Panc1 (cell line): ENCODE data around the gene FXYD4. TPM values are rescaled to one million over a fixed set of nuclear protein-coding genes. Genes with fewer than 3 reads are reported as not detected.

ENCODE experiments used
- ATAC-seq: fragments of 200-7000 bp; cut with Tn5 transposase; 2 replicates; pipeline ENCODE4 v1.9.1; 2020; ENCODE audit warnings: mild to moderate bottlenecking, moderate library complexity
- BruUV-seq: library from RNA; stranded (reverse); fragments of 400-500 nt; replicated peaks from 2 replicates; lab custom pipeline; 2021; lab: Mats Ljungman, UMichigan
- CTCF ChIA-PET: fragments of 300-600 bp; sonication (Branson Sonifier 250); formaldehyde crosslinking; loops from one replicate; lab custom pipeline; 2022; ENCODE audit warnings: antibody characterized with exemption; lab: Charles Lee
- POLR2A ChIA-PET: fragments of 300-600 bp; sonication (Branson Sonifier 250); formaldehyde crosslinking; loops from one replicate; lab custom pipeline; 2022; ENCODE audit warnings: antibody characterized with exemption; lab: Charles Lee
- DNase-seq: peaks from one replicate; pipeline ENCODE4 v3.0.0-alpha.2; 2010; ENCODE audit warnings: low read depth, low spot score
- H3K27ac ChIP-seq: 2 replicates; pipeline ENCODE4 v1.5.1; 2011; ENCODE audit warnings: mild to moderate bottlenecking, low read length, inconsistent platforms
- H3K27me3 ChIP-seq: fragments of 200-500 bp; sonication (Bioruptor generic); 2 replicates; pipeline ENCODE4 v1.6.0; 2014; ENCODE audit warnings: low read length, inconsistent platforms; ENCODE audit not compliant: control insufficient read depth, insufficient read depth
- H3K36me3 ChIP-seq: fragments of 200-500 bp; sonication (Bioruptor generic); 2 replicates; pipeline ENCODE4 v1.5.1; 2014; ENCODE audit warnings: inconsistent platforms, mild to moderate bottlenecking, low read length, moderate library complexity; ENCODE audit not compliant: control insufficient read depth, insufficient read depth
- H3K4me1 ChIP-seq: 2 replicates; pipeline ENCODE4 v1.5.1; 2011; ENCODE audit warnings: inconsistent platforms, mild to moderate bottlenecking, low read length, moderate library complexity; ENCODE audit not compliant: control insufficient read depth, insufficient read depth
- H3K4me3 ChIP-seq, 2 experiments: 2 replicates each; pipeline ENCODE4 v1.5.1; 2011 to 2012; ENCODE audit warnings: low read depth in 2 of 2, low read length in 2 of 2, mild to moderate bottlenecking in 2 of 2, inconsistent platforms in 1 of 2, moderate library complexity in 1 of 2
- H3K9me3 ChIP-seq: fragments of 200-500 bp; sonication (Bioruptor generic); 2 replicates; pipeline ENCODE4 v1.5.1; 2014; ENCODE audit warnings: low read depth, mild to moderate bottlenecking, inconsistent platforms, low read length, moderate library complexity; ENCODE audit not compliant: control insufficient read depth, insufficient read depth
- POLR2AphosphoS5 ChIP-seq: IDR thresholded peaks from 2 replicates; pipeline ENCODE4 v1.6.1; 2012; ENCODE audit warnings: mild to moderate bottlenecking, low read depth, low read length, moderate library complexity
- SIN3A ChIP-seq: IDR thresholded peaks from 2 replicates; pipeline ENCODE4 v1.6.1; 2012; ENCODE audit warnings: low read depth, mild to moderate bottlenecking, low read length, moderate library complexity, borderline replicate concordance; ENCODE audit not compliant: insufficient read depth
- TCF7L2 ChIP-seq: IDR thresholded peaks from 2 replicates; pipeline ENCODE4 v1.6.1; 2011; ENCODE audit warnings: mild to moderate bottlenecking, low read depth, low read length, inconsistent platforms
- in situ Hi-C: cut with HindIII; loops from 2 replicates; pipeline ENCODE4 v1.10.0; 2016; ENCODE audit warnings: low sequenced_read_pairs, low pct_unique_long_range_greater_than_20kb
- intact Hi-C: fragments of 100-400 bp; cut with micrococcal nuclease; formaldehyde crosslinking; loops from one replicate; pipeline ENCODE4 v1.10.0; 2022; ENCODE audit not compliant: unreplicated experiment
- total RNA-seq: library from RNA; stranded (reverse); gene quantifications from one replicate; pipeline ENCODE4 v1.2.1, GENCODE V29; 2021; ENCODE audit not compliant: unreplicated experiment
- TF ChIP-seq, protein P1 (sequence below): fragments of 450-650 bp; IDR thresholded peaks from 2 replicates; pipeline ENCODE4 v1.5.1; 2017; ENCODE audit warnings: mild to moderate bottlenecking
- TF ChIP-seq, protein P2 (sequence below), 2 experiments: IDR thresholded peaks; 2 replicates each; pipeline ENCODE4 v1.6.1; 2011 to 2012; ENCODE audit warnings: low read depth in 2 of 2, control low read depth in 1 of 2, low read length in 1 of 2, mild to moderate bottlenecking in 1 of 2, moderate library complexity in 1 of 2; ENCODE audit not compliant: insufficient read depth in 1 of 2

FXYD4 gene
- total RNA-seq, 1 experiment from 2014 or later, result not detected

DNA sequence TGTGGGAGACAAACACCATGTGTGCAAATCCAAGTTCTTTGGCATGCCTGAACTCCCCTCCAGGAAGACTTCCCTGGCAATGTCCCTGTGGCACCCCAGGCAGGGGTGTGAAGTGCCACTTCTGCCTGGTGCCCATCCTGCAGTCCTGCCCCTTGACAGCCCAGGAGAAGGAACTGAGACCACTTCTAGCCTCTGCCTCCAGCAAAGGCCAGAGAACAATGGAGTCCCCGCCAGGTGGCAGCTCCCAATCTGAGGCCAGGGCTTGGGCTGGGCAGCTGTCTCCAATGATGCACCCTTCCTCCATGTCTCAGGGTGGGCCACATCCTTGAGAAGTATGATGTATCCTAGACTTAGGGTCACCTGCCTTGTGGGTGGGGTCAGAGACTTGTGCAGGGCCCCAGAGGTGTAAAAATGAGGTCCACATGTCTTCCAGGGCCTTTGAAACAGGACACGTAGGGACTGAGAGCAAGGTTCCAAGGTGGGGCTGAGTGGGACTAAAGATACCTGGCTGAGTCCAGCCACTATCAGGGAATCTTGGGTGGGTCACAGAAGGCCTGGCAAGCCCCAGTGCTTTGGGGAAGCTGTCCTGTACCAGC lies 5.5 kb downstream of the FXYD4 start:
- no TSS peak for BruUV-seq
- intact Hi-C loops, result no loop called here
- no peaks in the 10 kb centered on the region for H3K36me3 ChIP-seq
- TF ChIP-seq, protein P1, sequence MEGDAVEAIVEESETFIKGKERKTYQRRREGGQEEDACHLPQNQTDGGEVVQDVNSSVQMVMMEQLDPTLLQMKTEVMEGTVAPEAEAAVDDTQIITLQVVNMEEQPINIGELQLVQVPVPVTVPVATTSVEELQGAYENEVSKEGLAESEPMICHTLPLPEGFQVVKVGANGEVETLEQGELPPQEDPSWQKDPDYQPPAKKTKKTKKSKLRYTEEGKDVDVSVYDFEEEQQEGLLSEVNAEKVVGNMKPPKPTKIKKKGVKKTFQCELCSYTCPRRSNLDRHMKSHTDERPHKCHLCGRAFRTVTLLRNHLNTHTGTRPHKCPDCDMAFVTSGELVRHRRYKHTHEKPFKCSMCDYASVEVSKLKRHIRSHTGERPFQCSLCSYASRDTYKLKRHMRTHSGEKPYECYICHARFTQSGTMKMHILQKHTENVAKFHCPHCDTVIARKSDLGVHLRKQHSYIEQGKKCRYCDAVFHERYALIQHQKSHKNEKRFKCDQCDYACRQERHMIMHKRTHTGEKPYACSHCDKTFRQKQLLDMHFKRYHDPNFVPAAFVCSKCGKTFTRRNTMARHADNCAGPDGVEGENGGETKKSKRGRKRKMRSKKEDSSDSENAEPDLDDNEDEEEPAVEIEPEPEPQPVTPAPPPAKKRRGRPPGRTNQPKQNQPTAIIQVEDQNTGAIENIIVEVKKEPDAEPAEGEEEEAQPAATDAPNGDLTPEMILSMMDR, result no peak
- TF ChIP-seq, protein P2, sequence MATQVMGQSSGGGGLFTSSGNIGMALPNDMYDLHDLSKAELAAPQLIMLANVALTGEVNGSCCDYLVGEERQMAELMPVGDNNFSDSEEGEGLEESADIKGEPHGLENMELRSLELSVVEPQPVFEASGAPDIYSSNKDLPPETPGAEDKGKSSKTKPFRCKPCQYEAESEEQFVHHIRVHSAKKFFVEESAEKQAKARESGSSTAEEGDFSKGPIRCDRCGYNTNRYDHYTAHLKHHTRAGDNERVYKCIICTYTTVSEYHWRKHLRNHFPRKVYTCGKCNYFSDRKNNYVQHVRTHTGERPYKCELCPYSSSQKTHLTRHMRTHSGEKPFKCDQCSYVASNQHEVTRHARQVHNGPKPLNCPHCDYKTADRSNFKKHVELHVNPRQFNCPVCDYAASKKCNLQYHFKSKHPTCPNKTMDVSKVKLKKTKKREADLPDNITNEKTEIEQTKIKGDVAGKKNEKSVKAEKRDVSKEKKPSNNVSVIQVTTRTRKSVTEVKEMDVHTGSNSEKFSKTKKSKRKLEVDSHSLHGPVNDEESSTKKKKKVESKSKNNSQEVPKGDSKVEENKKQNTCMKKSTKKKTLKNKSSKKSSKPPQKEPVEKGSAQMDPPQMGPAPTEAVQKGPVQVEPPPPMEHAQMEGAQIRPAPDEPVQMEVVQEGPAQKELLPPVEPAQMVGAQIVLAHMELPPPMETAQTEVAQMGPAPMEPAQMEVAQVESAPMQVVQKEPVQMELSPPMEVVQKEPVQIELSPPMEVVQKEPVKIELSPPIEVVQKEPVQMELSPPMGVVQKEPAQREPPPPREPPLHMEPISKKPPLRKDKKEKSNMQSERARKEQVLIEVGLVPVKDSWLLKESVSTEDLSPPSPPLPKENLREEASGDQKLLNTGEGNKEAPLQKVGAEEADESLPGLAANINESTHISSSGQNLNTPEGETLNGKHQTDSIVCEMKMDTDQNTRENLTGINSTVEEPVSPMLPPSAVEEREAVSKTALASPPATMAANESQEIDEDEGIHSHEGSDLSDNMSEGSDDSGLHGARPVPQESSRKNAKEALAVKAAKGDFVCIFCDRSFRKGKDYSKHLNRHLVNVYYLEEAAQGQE (IDR thresholded peaks at IDR 0.05; ENCODE audit: insufficient read depth in 1 of 2, low read depth in 2 of 2, low read length in 1 of 2), result no peak
- TF ChIP-seq TCF7L2, result no peak
- no peak for TF ChIP-seq POLR2AphosphoS5
- TF ChIP-seq SIN3A, result no peak
- no peak overlapping the region for H3K27ac ChIP-seq
- ChIA-PET POLR2A (no interaction called here), CTCF (no interaction called here)
- no peaks in the 10 kb centered on the region for H3K27me3 ChIP-seq
- DNase-seq (no peak), ATAC-seq (no peak; the same call in 1 of the 2 replicates)
- no peaks in the 10 kb centered on the region; the same call in 1 of the 2 replicates for H3K4me1 ChIP-seq
- no peak overlapping the region for H3K4me3 ChIP-seq
- no peaks in the 10 kb centered on the region for H3K9me3 ChIP-seq
- in situ Hi-C loops, result no loop called here

DNA sequence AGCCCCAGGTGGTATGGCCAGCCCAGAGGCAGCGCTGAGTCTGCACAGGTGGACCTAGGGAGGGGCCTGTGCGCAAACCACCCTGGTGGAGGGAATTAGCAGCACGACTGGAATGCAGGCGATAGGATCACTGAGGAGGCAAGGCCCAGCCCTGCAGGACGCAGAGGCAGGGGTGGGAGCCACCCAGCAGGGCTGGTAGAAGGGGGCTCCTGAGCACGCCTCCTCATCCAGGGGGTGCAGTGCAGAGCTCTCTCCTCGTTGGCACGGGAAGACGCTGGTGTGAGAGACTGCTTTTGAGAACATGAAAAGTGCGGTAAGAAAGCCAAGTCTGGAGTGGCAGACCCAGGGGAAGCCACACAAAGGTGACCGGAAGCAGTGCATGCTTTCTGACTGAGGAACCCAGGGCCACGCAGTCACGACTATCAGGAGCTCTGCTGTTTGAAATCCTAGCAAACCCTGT lies 6.0 kb downstream of the FXYD4 start:
- intact Hi-C loops, result no loop called here
- peak; percentile 55; the same call in 1 of the 2 replicates for ATAC-seq
- no peaks in the 10 kb centered on the region for H3K27me3 ChIP-seq
- TF ChIP-seq SIN3A (no peak), TCF7L2 (no peak)
- no peaks in the 10 kb centered on the region for H3K9me3 ChIP-seq
- ChIA-PET POLR2A (no interaction called here), CTCF (interaction anchor here (0.5 kb wide), 1 partner anchor 23 kb away, joined by 12 read pairs; no protein-coding TSS in a partner anchor)
- H3K27ac ChIP-seq, result no peak overlapping the region
- no peaks in the 10 kb centered on the region for H3K36me3 ChIP-seq
- in situ Hi-C loops, result no loop called here
- no TSS peak for BruUV-seq
- H3K4me1 ChIP-seq, result no peaks in the 10 kb centered on the region; the same call in 1 of the 2 replicates
- H3K4me3 ChIP-seq, result no peak overlapping the region
- no peak for DNase-seq

DNA sequence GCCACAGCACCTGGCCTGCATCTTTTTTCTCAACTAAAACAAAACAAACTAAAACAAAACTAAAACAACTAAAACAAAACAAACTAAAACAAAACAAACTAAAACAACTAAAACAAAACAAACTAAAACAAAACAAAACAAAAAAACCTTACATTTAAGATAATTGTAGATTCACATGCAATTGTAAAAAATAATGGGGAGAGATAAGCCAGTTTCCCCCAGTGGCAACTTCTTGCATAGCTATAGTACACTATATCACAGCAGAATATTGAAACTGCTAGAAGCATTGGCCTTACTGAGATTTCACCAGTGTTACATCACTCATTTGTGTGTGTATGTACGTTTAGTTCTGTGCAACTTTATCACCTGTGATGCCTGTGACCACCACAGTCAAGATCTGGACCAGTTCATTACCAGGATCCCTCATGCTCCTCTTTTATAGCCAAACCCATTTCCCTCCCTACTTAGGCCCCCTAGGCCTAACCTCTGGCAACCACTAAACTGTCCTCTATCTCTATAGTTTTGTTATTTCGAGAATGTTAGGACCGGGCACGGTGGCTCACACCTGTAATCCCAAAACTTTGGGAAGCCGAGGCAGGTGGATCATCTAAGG lies 9.3 kb downstream of the FXYD4 start:
- DNase-seq (no peak), ATAC-seq (0 out of 2 replicates have a peak, but pooled peaks have one; percentile 36)
- no peak overlapping the region for H3K4me3 ChIP-seq
- no TSS peak for BruUV-seq
- in situ Hi-C loops (no loop called here), intact Hi-C loops (no loop called here)
- peaks cover 2% of the 10 kb centered on the region for H3K36me3 ChIP-seq
- H3K9me3 ChIP-seq, result no peaks in the 10 kb centered on the region
- TF ChIP-seq TCF7L2, result no peak
- TF ChIP-seq POLR2AphosphoS5, result no peak
- TF ChIP-seq, protein P2 (IDR thresholded peaks at IDR 0.05; ENCODE audit: insufficient read depth in 1 of 2, low read depth in 2 of 2, low read length in 1 of 2), result no peak
- TF ChIP-seq, protein P1, result no peak
- TF ChIP-seq SIN3A, result no peak
- CTCF ChIA-PET, result interaction anchor here (0.5 kb wide), 1 partner anchor 82 kb away, joined by 3 read pairs; no protein-coding TSS in a partner anchor
- no peaks in the 10 kb centered on the region for H3K27me3 ChIP-seq
- peak overlapping the region; percentile 67; the same call in 1 of the 2 replicates for H3K27ac ChIP-seq
- POLR2A ChIA-PET, result interaction anchor here (0.6 to 0.9 kb wide), 5 partner anchors 7 to 117 kb away, joined by 4 to 8 read pairs (median 6); no protein-coding TSS in a partner anchor
- H3K4me1 ChIP-seq, result peaks cover 9% of the 10 kb centered on the region
